HepG2 (cell line): ENCODE data around the gene GRB7. TPM values are rescaled to one million over a fixed set of nuclear protein-coding genes. Genes with fewer than 3 reads are reported as not detected.

Experiments used
- ARID4A ChIP-seq: sonication (generic); formaldehyde crosslinking; IDR thresholded peaks from 2 replicates; pipeline ENCODE4 v1.5.0; 2020; ENCODE audit warnings: mild to moderate bottlenecking, missing genetic modification reagents, borderline replicate concordance
- CCAR2 ChIP-seq: fragments of 200-400 bp; formaldehyde crosslinking; optimal IDR thresholded peaks from 2 replicates; pipeline ENCODE3; 2018; ENCODE audit warnings: low read depth, mild to moderate bottlenecking, low read length, moderate library complexity
- CEBPZ ChIP-seq: IDR thresholded peaks from 2 replicates; pipeline ENCODE4 v1.6.1; 2012; ENCODE audit warnings: low read length, improper control_type of control experiment
- HNRNPUL1 ChIP-seq: fragments of 200-400 bp; formaldehyde crosslinking; IDR thresholded peaks from 2 replicates; pipeline ENCODE4 v1.6.1; 2017; ENCODE audit warnings: low read depth, mild to moderate bottlenecking, low read length, moderate library complexity
- ISL2 ChIP-seq: sonication (generic); formaldehyde crosslinking; IDR thresholded peaks from 2 replicates; pipeline ENCODE4 v1.5.0; 2020; ENCODE audit warnings: missing genetic modification reagents
- KDM3A ChIP-seq: IDR thresholded peaks from 2 replicates; pipeline ENCODE4 v1.6.1; 2018; ENCODE audit warnings: low read depth, missing compliant biosample characterization
- KMT2B ChIP-seq: IDR thresholded peaks from 2 replicates; pipeline ENCODE4 v1.6.1; 2016; ENCODE audit warnings: missing genetic modification reagents, missing compliant biosample characterization
- MTA1 ChIP-seq: sonication (generic); formaldehyde crosslinking; IDR thresholded peaks from 2 replicates; pipeline ENCODE4 v1.4.0; 2020; ENCODE audit warnings: missing genetic modification reagents, mild to moderate bottlenecking, borderline replicate concordance
- TFE3 ChIP-seq: IDR thresholded peaks from 2 replicates; pipeline ENCODE4 v1.6.1; 2016
- ZNF17 ChIP-seq: sonication (generic); formaldehyde crosslinking; IDR thresholded peaks from 2 replicates; pipeline ENCODE4 v1.5.0; 2020; ENCODE audit warnings: mild to moderate bottlenecking, missing genetic modification reagents
- ZNF512B ChIP-seq: sonication (generic); formaldehyde crosslinking; IDR thresholded peaks from 2 replicates; pipeline ENCODE4 v1.5.1; 2020; ENCODE audit warnings: missing genetic modification reagents, mild to moderate bottlenecking, borderline replicate concordance
- ZNF670 ChIP-seq: sonication (generic); formaldehyde crosslinking; IDR thresholded peaks from 2 replicates; pipeline ENCODE4 v1.8.0; 2022; ENCODE audit warnings: mild to moderate bottlenecking, missing genetic modification reagents, borderline replicate concordance
- ZSCAN5A ChIP-seq: sonication (generic); formaldehyde crosslinking; IDR thresholded peaks from 2 replicates; pipeline ENCODE4 v1.8.0; 2022; ENCODE audit warnings: mild to moderate bottlenecking, missing genetic modification reagents, borderline replicate concordance
- polyA plus RNA-seq, 8 experiments: library from polyadenylated mRNA; depleted of rRNA in 3 of 8; stranded (reverse) in 7 of 8; unstranded in 1 of 8; fragments of >200 nt; fragmentation: Illumina TruSeq in 4 of 8; extraction: Trizol in 4 of 8; gene quantifications; 2 replicates each; pipeline versions ENCODE4 v1.2.1 to v1.2.3, GENCODE V29; 2011 to 2016; ENCODE audit warnings: low read depth in 4 of 8, missing spikeins in 1 of 8, mixed read lengths in 1 of 8; ENCODE audit not compliant: insufficient read depth in 1 of 8
- total RNA-seq, 5 experiments: library from RNA; depleted of rRNA; stranded (reverse); fragments of >200 nt; fragmentation: Illumina TruSeq; extraction: Trizol; gene quantifications; 2 replicates each; pipeline ENCODE4 v1.2.3, GENCODE V29; 2016; ENCODE audit warnings: low read depth in 1 of 5

Gene GRB7
- total and polyA plus RNA-seq, 2 of the 13 experiments (the other 11 are each of a cell fraction or from before 2014, with no cell fraction given): 60.2 to 77.7 TPM

GRCh38 chr17:39738983-39739884 lies 1.5 kb downstream of the GRB7 start (continued):
- TF ChIP-seq ISL2 (CRISPR knock-in tag) (peak; percentile 67), CEBPZ (no peak), CCAR2 (no peak), KMT2B (CRISPR knock-in tag) (no peak), TFE3 (CRISPR knock-in tag) (peak; percentile 81), ARID4A (CRISPR knock-in tag) (peak; percentile 81), MTA1 (CRISPR knock-in tag) (peak; percentile 99), KDM3A (CRISPR knock-in tag) (peak; percentile 88), ZSCAN5A (CRISPR knock-in tag) (no peak), ZNF670 (peak; percentile 58; the same call in 1 of the 2 replicates), HNRNPUL1 (no peak; the same call in 1 of the 2 replicates), ZNF512B (peak; percentile 76; the same call in 1 of the 2 replicates), ZNF17 (no peak)
